Measurements from ENCODE around the gene GRM1.
"Not testable (repeated sequence)": the region's sequence is repeated elsewhere in the genome, so short reads cannot be mapped to it uniquely, and the experiment has no call there.

GRM1 gene

DNA sequence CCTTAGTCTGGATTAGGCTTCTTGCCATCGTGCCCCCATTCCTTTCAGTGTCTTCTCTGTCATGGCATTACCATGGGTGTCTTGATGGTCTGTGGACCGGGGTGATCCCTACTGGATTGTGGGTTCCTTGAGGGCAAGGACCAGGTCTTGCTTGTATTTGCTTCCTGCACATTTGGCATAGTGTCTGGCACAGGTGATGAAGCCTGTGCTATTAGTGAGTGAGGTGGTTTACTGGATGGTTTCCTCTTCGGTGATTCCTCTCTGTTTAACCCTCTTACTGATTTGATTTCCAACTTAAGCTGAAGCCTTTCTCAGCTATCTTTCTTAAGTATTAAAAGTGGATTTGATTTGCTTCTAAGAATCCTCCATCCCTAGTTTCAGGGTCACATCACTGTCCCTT is 162.3 kb downstream of the GRM1 start:
- no peak for DNase-seq (ENCODE audit: low spot score)

DNA sequence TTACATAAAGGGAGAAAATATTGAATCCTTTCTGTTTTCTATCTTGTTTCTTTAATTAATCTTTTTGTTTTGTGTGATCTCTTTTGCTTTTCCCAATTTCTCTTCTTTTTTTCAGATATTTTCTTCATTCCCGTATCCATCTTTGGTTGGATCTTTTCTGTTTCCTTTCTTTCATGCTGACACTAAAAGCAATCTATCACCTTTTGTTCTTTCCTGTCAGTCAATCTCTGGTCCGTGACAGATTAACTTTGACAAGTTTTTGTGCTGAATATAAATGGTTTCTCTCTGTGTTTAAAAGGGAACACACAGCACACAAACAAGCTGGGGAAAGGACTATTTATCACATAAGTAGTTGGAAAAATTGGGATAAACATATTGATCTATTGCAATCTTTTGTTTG is 162.8 kb downstream of the GRM1 start:
- DNase-seq (ENCODE audit: low spot score), result no peak

DNA sequence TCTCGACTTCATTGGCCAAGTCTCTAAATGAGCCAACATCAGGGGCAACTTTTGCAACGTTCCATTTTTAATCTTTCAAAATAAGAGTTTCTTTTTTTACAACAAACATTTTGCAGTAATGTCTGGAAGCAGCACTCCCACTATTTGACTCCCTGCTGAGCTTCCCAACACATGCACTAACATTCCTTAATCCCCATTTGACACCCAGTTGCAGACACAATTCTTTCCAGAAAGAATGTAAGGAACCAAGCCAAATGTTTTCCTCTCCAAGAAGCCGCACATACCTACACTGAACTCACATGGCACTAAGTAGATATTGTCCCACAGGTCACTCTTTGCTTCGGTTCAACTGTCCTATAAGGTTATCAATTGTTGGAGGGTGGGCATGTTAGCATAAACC is 165.6 kb downstream of the GRM1 start:
- no peak for DNase-seq (ENCODE audit: low spot score)

DNA sequence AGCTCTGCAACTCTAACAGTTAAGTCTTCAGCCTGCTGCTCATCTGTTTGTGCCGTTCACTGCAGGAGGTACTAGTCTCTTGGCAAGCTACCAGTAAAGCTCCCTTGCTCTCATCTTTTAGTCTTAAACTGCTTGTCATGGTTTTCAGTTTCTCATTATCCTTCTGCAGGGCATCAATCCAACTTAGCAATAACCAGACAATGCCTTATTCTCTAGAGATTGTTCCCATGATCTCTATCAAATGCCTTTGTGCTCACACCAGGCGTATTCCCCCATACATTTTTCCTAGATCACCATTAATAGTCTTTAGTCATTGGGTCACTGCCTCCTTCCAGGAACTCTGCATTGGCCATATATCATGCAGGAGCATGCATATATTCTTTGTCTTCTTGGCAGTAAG is 171.3 kb downstream of the GRM1 start:
- DNase-seq (ENCODE audit: low spot score), result peak; percentile 53

DNA sequence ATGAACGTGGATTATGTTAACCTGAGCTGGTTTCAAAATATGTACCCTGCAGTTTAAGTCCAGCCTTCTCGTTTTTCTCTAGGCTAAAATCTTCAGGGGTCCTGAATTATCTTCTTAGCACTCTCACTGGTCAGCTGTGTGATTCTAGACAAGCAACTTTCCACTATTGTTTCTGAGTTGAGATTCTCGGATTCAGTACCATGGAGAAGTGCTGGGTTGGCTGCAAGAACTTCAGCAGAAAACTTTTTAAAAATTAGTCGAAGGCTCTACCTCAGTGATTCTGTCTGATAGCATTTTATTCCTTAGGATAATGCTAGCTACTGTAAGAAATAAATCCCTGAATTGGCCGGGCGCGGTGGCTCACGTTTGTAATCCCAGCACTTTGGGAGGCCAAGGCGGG is 173.7 kb downstream of the GRM1 start:
- DNase-seq (ENCODE audit: low spot score), result no peak

DNA sequence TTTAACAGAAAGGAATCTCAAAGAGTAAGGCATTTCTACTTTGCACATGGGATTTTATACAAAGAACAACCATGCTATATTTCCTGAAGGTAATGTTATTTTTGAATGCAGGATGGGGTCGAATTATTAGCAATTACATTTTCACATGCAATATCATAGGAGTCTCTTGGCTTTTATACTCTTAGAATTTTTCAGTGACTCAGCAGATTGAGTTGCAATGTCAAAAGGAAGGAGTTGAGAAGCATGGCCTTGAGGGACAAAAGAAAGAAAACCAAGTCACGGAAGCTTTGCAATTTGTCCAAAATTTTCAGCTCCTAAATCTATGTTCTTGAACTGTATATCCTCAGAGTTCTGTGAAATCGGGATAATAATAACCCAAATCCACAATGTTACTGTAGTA is 181.1 kb downstream of the GRM1 start:
- DNase-seq (ENCODE audit: low spot score), result no peak

DNA sequence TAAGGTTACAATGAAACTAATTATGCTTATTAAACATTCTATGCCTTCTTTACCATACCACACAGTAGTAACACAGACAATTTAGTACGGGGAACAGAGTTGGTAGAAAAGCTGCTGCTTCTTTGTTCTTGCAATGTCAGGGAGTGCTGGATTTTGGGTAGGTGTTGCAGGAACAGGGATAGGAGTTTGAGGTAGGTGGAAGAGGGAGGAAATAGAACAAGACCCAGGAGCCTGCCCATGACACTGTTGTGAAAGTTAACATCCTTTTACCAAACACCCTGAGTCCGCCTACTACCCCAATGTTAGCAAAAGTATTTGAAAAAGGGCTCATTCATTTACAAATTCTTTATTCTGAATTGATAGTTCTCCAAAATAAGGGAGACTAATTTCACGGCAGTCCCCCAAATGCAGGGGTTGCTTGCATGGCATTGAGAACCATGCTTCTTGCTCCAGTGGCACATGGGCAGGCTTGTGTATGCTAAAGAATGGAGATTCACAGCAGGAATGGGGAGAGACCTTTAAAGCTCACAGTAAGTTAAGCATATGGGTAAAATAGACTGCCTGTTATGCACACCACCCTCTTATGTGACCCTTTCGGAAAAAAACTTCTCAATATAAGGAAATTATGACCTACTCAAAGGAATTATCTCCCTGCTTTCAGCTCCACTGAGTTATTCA is 181.7 kb downstream of the GRM1 start:
- no peak for DNase-seq (ENCODE audit: low spot score)

DNA sequence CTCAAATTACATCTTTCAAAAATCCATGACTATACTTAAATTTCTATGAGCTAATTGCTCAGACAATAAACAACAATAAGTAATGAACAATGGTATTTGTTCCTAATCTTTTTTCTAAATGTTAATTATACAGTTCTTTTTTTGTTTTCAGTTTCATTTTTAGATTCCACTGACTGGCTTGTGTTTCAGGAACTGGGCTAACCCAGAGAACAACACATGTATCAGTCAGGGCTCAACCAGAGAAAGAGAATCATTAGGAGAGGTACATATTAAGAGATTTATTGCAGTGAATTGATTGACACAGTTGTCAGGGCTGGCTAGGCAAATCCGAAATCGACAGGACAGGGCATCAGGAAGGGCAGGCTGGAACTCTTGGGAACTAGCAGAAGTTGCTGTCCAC is 182.8 kb downstream of the GRM1 start:
- DNase-seq (ENCODE audit: low spot score), result no peak

DNA sequence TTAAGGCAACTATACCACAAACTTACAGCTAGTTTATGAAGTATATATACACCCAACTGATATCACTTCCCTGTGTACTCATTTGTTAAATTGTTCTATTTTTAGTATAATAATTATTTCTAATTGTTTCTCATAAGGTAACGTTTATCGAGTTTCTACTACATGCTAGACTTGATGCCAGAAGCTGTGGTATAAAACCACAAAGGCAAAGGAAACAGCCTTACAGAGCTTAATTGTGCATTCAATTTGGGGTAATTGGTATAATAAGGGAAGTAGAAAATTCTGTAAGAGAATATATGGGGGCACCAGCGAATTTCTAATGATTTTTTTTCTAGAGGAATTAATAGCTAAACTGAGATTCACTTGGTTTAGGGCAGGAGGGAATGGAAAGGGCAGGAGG is 183.9 kb downstream of the GRM1 start:
- no peak for DNase-seq (ENCODE audit: low spot score)

DNA sequence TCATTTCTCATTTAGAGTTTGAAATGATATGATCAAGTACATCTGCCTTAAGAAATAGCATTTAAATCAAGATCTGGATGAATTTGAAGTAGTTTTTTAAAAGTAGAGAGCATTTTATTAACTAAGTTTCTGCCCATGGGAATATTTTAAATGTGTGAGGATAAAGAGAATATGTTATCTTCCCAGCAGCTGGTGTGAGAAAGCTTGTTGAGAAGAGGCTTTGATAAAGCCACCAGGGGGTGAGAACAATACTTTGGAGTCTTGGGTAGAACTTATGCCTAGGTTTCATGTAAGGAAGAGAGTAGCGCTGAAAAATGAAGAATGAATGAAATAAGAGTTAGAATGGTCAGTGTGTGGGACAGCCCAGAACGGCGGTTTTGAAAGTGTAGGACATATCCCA is 190.2 kb downstream of the GRM1 start:
- DNase-seq (ENCODE audit: low spot score), result no peak

DNA sequence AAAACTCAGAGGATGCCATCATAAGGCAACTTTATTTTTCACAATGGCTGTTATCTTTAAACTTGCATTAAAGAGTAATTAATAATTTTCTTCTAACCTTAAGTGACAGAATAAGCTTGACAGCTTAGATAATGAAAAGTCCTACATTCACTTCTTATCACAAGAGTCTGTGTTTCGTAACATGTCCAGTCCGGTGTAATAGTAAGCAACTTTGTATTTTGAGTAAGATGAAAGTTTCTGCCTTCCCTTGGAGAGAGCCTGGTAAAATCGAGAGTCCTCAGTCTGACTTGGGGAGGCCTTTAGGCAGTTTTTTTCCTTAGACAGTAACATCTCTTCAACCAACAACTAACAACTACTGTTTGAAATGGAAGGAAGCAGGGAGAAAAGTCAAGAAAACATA is 195.6 kb downstream of the GRM1 start:
- no peak for DNase-seq (ENCODE audit: low spot score)

DNA sequence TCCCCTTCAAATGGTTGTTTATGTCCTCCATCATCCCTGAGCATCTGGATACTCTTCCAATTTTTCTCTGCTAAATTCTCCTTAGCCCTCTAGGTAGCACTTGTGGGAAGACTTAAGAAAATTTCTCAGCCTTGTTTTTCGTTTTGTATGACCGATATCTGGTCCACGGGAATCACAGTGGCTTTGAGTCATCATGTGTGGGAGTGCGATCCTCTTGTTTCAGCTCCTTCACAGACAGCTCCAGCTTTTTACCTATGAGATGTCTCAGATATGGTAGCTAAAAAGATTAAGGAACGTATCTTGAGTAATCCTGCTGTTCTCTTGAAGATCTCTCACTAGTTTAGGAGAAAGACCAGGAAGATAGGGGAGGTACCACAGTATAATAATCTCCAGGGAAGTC is 196.1 kb downstream of the GRM1 start:
- DNase-seq (ENCODE audit: low spot score), result no peak

DNA sequence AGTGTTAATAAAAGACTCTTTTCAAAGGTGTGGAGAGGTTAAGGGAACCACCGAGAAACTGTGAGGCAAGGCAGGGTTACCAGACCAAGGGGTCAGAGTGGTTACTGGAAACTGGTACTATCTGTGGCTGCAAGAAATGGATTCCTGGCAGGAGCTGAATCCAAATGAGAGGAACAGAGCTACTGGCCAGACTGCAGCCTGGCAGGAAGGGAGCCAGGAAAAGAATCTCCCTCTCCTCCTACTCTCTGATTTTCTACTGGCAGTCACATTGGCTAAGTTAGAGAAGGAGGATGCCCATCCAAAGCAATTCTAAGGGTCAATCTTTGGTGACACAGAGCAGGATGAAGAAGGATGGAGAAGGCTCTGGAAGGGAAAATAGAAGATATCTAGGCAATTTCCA is 211.5 kb downstream of the GRM1 start:
- DNase-seq (ENCODE audit: low spot score), result no peak

DNA sequence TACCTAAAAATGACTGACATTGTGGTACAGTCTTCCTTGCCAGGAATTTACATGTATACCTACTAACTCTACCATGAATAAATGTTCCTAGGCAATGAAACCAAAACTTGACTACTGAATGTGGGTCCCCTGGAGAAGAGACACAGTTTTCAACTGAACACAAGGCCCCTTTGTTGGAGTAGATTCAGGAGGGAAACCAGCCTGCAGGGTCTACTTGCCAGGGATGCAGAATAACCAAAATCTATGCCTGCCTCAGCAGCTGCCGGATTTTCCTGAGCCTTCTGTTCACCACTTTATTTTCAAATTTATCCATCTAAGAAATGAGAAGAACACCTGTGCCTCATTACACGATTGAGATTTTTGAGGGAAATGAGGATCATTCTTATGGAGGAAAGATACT is 211.9 kb downstream of the GRM1 start:
- DNase-seq (ENCODE audit: low spot score), result no peak

DNA sequence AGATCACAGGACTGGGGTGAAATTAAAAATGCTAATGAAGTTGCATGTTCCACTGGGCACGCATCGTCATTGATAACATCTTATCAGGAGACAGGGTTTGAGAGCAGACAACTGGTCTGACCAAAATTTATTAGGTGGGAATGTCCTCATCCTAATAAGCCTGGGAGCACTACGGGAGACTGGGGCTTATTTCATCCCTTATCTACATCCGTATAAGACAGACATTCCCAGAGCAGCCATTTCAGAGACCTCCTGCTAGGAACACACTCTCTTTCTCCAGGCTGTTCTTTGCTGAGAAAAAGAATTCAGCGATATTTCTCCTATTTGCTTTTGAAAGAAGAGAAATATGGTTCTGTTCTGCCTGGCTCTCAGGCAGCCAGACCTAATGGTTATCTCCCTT is 214.8 kb downstream of the GRM1 start:
- not testable (repeated sequence) for DNase-seq (ENCODE audit: low spot score)

DNA sequence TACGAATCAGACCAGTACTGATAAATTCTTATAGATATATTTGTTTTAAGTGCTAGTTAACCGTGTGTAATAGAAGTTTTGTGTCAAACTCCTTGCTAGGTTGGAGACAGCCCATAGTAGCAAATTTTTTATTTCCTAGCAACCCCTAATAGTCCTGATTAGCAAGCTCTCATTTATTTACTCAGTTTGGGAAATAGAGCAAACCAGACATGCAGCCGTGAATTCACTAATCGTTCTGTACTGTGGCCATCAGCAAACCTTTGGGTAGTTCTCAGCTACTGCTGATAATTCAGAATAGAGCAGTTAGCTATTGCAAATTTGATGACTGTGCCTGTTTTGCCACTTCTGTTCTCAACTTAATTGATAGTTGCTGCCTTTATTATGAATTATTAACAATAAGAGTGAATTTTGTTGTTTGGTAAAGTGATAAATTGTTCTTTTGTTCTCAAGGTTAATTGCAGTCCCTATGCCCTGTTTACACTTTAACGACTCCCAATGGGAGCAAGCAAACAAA is 215.8 kb downstream of the GRM1 start:
- DNase-seq (ENCODE audit: low spot score), result no peak

DNA sequence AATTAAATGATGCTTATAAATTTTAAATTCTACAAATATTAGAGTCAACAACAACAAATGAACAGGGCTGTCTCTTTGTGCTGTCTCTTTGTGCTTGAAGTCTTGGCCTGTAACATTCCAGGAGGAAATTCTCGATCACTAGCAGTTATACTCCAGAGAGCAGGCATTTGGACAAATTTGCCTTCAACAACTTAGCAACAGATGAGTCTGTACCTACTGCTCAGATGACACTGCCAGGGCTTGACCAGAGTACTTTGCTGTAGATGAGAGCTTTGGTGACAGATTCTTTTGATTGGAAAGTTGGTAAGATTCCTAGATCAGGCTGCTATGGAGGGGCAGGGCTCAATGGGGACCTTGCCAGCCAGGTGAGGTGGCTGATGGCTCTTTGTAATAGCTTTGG is 217.2 kb downstream of the GRM1 start:
- no peak for DNase-seq (ENCODE audit: low spot score)

DNA sequence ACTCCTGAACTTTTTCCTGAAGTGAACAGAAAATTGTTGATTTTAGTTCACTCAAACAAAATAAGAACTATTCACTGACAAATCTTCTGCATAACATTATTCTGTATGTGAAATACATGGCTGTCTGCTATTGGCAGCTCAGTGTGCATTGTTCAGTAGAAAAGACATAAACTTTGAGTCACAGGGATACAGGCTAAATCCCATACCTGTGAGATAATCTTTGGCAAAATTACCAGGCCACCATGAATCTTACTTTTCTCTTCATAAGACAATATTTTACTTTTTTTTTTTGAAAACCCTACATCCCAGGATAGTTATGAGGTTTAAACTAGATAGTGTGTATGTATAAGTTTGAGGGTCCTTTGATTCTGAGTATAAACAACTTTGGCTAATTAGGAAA is 224.8 kb downstream of the GRM1 start:
- no peak for DNase-seq (ENCODE audit: low spot score)

DNA sequence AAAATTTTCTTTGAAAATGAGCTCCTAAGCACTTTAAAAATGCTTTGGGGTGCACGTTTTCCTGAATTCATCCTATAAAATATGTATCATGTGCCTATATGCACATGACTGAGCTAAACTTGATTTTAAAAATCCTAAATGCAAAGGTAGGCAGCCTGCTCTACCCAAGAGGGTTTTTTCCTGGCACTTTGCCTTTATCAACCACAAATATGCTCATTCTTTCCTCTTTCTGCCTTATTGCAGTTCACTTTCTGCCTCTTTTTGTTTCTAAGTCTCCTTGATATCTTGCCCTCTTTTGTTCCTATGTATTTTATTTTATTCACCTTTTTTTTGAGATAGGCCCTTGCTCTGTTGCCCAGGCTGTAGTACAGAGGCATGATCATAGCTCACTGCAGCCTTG is 229.3 kb downstream of the GRM1 start:
- no peak for DNase-seq (ENCODE audit: low spot score)

DNA sequence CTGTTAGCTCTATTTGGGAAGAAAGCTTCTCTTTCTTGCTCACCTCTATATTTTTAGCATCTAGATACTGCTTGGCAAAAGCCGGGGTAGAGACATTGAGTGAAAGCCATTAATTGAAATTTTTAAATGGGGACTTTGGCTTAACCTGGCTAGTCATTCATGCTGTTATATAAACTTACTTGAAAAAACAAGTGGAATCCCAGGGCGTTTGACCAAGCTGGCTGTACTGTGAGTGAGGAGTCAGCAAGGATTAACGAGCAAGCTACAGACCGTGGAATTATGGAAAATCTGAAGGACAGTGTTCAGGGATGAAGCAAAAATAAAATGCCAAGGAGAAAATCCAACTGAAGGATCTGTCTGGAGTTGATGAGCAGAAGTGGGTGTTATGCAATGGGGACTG is 232.0 kb downstream of the GRM1 start:
- no peak for DNase-seq (ENCODE audit: low spot score)

DNA sequence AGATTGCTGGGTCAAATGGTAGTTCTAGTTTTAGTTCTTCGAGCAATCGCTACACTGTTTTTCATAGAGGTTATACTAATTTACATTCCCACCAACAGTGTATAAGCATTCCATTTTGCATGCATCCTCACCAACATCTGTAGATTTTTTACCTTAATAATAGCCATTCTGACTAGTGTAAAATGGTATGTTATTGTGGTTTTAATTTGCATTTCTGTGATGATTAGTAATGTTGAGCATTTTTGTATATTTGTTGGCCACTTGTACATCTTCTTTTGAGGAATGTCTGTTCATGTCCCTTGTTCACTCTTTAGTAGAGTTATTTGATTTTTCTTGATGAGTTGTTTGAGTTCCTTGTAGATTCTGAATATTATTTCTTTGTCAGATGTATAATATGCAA is 236.2 kb downstream of the GRM1 start:
- DNase-seq (ENCODE audit: low spot score), result no peak

DNA sequence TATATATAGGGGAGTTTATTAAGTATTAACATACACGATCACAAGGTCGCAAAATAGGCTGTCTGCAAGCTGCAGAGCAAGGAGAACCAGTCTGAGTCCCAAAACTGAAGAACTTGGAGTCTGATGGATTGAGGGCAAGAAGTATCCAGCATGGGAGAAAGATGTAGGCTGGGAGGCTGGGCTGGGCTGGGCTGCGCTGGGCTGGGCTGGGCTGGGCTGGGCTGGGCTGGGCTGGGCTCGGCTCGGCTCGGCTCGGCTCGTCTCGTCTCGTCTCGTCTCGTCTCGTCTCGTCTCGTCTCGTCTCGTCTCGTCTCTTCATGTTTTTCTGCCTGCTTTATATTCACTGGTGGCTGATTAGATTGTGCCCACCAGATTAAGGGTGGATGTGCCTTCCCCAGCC is 238.6 kb downstream of the GRM1 start:
- DNase-seq (ENCODE audit: low spot score), result no peak

DNA sequence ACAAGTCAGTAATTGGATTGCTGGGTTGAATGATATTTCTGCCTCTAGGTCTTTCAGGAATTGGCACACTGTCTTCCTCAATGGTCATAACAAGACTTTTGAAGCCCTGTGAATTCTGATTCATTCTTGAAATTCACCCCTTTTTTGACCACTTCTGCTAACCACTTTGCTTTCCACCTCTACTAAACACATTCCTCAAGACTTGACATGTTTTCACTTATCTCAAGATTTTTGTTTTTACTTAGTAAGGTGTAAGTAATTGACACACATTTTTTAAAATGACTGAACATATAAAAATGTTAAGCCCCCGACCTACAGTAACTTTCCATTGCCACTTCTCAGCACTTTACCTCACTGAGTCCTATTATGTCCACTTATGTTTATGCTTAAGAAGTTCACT is 239.1 kb downstream of the GRM1 start:
- no peak for DNase-seq (ENCODE audit: low spot score)

DNA sequence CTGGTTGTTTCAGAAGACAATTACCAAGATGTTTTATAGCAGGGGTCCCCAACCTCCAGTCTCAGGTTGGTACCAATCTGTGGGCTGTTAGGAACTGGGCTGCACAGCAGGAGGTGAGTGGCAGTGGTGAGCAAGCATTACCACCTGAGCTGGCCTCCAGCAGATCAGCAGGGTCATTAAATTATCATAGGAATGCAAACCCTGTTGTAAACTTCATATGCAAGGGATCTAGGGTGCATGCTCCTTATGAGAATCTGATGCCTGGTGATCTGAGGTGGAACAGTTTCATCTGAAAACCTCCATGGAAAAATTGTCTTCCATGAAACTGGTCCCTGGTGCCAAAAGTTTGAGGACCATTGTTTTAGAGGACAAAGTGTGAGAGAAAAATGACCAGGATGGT is 240.6 kb downstream of the GRM1 start:
- no peak for DNase-seq (ENCODE audit: low spot score)

DNA sequence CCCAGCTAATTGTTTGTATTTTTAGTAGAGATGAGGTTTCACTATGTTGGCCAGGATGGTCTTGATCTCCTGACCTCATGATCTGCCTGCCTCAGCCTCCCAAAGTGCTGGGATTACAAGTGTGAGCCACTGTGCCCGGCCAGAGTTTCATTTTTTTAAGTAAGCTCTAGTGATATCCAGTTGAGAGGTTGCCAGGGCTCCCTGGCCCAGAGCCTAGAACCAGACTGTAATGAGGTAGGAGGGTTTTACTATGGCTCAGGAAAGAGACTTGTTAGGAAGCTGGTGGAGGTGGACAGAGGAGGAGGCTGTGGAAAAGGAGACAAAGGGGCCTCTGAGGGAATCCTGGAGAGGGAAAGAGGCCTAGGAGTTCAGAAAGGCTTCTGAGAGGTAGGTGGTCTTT is 242.3 kb downstream of the GRM1 start:
- DNase-seq (ENCODE audit: low spot score), result not testable (repeated sequence)

All from D341Med (cell line).